ENCODE results near the gene OR10K2. TPM values are rescaled to one million over a fixed set of nuclear protein-coding genes. Genes with fewer than 3 reads are reported as not detected.

The OR10K2 gene
- total RNA-seq, 1 experiment from 2014 or later: not detected

- DNase-seq (ENCODE audit: low spot score): no peak
These were observed 54.7 kb downstream of the OR10K2 start for GRCh38 chr1:158371188-158371953.

Other genes starting within 250 kb of the OR10K2 start
- gene CD1D, start 245.3 kb downstream of the OR10K2 start, total RNA-seq (2014; rRNA removed; shearing (Covaris generic)): not detected in 2 replicates
- not detected in 2 replicates for gene CD1A, start 171.8 kb downstream of the OR10K2 start, total RNA-seq (2014; rRNA removed; shearing (Covaris generic))
- not detected in 2 replicates for gene CD1C, start 136.3 kb downstream of the OR10K2 start, total RNA-seq (2014; rRNA removed; shearing (Covaris generic))
- gene CD1B, start 94.7 kb downstream of the OR10K2 start, total RNA-seq (2014; rRNA removed; shearing (Covaris generic)): not detected in 2 replicates
- gene CD1E, start 72.3 kb downstream of the OR10K2 start, total RNA-seq (2014; rRNA removed; shearing (Covaris generic)): not detected in 2 replicates
- gene OR10T2, start 26.8 kb downstream of the OR10K2 start, total RNA-seq (2014; rRNA removed; shearing (Covaris generic)): not detected in 2 replicates
- not detected in 2 replicates for gene OR10K1, start 35.6 kb upstream of the OR10K2 start, total RNA-seq (2014; rRNA removed; shearing (Covaris generic))
- not detected in 2 replicates for gene OR10R2, start 46.0 kb upstream of the OR10K2 start, total RNA-seq (2014; rRNA removed; shearing (Covaris generic))
- gene OR6Y1, start 128.2 kb upstream of the OR10K2 start, total RNA-seq (2014; rRNA removed; shearing (Covaris generic)): not detected in 2 replicates
- gene OR6P1, start 144.3 kb upstream of the OR10K2 start, total RNA-seq (2014; rRNA removed; shearing (Covaris generic)): not detected in 2 replicates
- gene OR10X1, start 153.7 kb upstream of the OR10K2 start, total RNA-seq (2014; rRNA removed; shearing (Covaris generic)): not detected in 2 replicates
- gene OR10Z1, start 179.0 kb upstream of the OR10K2 start, total RNA-seq (2014; rRNA removed; shearing (Covaris generic)): not detected in 2 replicates

All from HT-29 (cell line).